Cardiac fibroblast (primary cell): Measurements from ENCODE around the gene MTX1.
"Not testable (repeated sequence)": the region's sequence is repeated elsewhere in the genome, so short reads cannot be mapped to it uniquely, and the experiment has no call there.

Source experiments
- DNase-seq, 2 donors: peaks; one replicate each; pipeline versions ENCODE4 v3.0.0 to v3.0.0-alpha.2; 2010; ENCODE audit warnings: low read depth in 2 of 2
- H3K4me3 ChIP-seq, 2 donors: replicated peaks in 1 of 2; 1 replicate in 1 of 2; 2 replicates in 1 of 2; pipeline ENCODE4 v1.5.1; 2011; ENCODE audit warnings: low read depth in 2 of 2, low read length in 2 of 2, mild to moderate bottlenecking in 2 of 2, moderate library complexity in 1 of 2
- CTCF ChIP-seq: IDR thresholded peaks from one replicate; pipeline ENCODE4 v1.5.1; 2011; ENCODE audit warnings: low read depth, mild to moderate bottlenecking, low read length, inconsistent platforms

MTX1 gene

GRCh38 chr1:155205035-155205434 lies 3.5 kb upstream of the MTX1 start:
- no peak for DNase-seq
- TF ChIP-seq CTCF, result no peak

GRCh38 chr1:155205969-155206593 lies 2.4 kb upstream of the MTX1 start:
- no peak for DNase-seq
- no peak overlapping the region for H3K4me3 ChIP-seq

More at GRCh38 chr1:155205035-155205434, 3.5 kb upstream of the MTX1 start:
- no peak overlapping the region for H3K4me3 ChIP-seq

GRCh38 chr1:155206891-155207805 lies 1.3 kb upstream of the MTX1 start:
- peak; percentile 84 to 87 for DNase-seq
- H3K4me3 ChIP-seq, result peak overlapping the region; percentile 78 to 100
- peak; percentile 88 for TF ChIP-seq CTCF

More at GRCh38 chr1:155205969-155206593, 2.4 kb upstream of the MTX1 start:
- no peak for TF ChIP-seq CTCF

- peak in 1 of 2 donors; percentile 65 for DNase-seq
- H3K4me3 ChIP-seq, result peak within 1 kb of the TSS; percentile 78 to 100
- no peak for TF ChIP-seq CTCF
Observed at GRCh38 chr1:155207806-155208540, 522 bp upstream of the MTX1 start, which contains the start of gene THBS3. Gene THBS3, minus strand, starts transcription at chr1:155207897. Its CDS starts 21 bp downstream, at chr1:155207876.

GRCh38 chr1:155209312-155209721 lies 822 bp downstream of the MTX1 start:
- no peak for TF ChIP-seq CTCF
- H3K4me3 ChIP-seq, result peak overlapping the region; percentile 78 to 100
- no peak for DNase-seq

GRCh38 chr1:155210314-155211104 lies 2.0 kb downstream of the MTX1 start:
- no peak for TF ChIP-seq CTCF
- DNase-seq, result no peak
- no peak overlapping the region for H3K4me3 ChIP-seq

- peak in 1 of 2 donors; percentile 45 for DNase-seq
- H3K4me3 ChIP-seq, result not testable (repeated sequence)
Observed at GRCh38 chr1:155211381-155212050, 3.0 kb downstream of the MTX1 start.

GRCh38 chr1:155212051-155212440 lies 3.6 kb downstream of the MTX1 start:
- not testable (repeated sequence) for DNase-seq, H3K4me3 ChIP-seq

- not testable (repeated sequence) for H3K4me3 ChIP-seq, DNase-seq
Observed at GRCh38 chr1:155214702-155215101, 6.2 kb downstream of the MTX1 start.
